Uterus (tissue), 2 donors: ENCODE measurements around the gene GRIK5.

ENCODE experiments used
- CTCF ChIP-seq, 4 experiments: fragments of 200-600 bp in 2 of 4; fragments of 450-650 bp in 2 of 4; sonication (generic) in 2 of 4; IDR thresholded peaks; one replicate each; pipeline ENCODE4 v1.5.1; 2016 to 2019; ENCODE audit warnings: antibody characterized with exemption in 4 of 4, mild to moderate bottlenecking in 2 of 4, moderate library complexity in 1 of 4
- POLR2A ChIP-seq, 2 donors: fragments of 450-650 bp; IDR thresholded peaks; one replicate each; pipeline ENCODE4 v1.6.1; 2016; ENCODE audit warnings: antibody characterized with exemption in 2 of 2, mild to moderate bottlenecking in 1 of 2, moderate library complexity in 1 of 2

DNA sequence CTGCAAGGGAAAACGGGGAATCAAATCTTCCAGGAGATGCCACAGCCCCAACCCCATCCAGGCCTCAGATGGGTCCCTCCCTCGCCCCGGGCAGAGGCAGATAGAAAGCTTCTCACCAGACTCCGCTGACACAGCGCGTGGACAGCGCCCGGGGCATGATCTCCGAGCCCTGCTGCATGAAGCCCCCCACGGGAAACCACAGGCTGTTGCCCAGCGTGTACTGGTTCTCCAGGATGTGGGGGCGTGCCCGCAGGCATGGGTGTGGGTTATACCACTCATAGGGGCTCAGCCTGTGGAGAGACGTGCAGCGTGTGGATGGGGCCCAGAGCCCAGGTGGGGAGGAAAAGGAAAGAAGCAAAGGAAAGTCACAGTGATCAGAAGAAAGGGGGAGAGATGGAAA lies 48.8 kb downstream of the GRIK5 start:
- TF ChIP-seq POLR2A (IDR thresholded peaks at IDR 0.05) = no peak
- no peak for TF ChIP-seq CTCF (IDR thresholded peaks at IDR 0.05)
